Measurements from ENCODE around the gene ZNF22.

Gene ZNF22

DNA sequence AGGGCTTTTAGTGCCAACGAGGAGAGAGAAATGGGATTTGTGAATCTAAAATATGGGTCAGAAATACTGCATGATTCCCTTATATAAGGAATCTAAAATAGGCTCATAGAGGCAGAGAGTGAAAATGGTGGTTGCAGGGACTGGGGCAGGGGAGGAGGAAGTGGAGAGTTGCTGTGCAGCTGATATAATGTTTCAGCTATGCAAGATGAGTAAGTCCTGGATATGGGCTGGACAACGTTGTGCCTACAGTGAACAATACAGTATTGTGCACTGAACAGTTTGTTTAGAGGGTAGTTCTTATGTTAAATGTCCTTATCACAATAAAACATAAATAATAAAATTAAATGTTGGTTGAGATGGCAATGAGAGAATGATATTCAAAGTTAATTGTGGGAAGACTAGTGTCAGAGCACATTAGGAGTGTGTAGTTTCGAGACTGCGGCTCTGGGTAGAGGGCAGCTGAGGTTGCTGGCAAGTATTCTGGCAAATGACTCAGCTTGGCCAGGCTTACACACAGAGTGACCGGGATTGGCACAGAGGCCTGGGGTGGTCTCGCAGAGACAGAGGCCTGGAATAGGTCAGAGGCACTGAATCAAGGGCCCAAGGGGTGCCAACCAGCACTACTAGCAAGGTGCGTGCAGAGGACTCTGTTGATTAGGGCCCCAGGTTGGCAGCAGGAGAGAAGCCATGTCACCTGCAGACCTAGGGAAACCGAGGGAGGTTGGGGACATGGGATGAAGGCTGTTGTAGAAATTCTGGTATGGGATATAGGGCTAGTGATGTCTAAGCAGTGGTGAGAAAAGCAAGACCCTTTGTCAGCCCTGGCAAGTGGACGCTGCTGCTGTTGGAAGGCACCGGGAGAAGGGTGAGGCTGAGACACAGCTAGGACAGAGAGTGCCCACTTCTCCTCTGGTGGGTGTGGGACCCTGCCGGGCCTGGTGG is 19.3 kb upstream of the ZNF22 start:
- peak; percentile 64 for DNase-seq (ENCODE audit: low spot score)
- TF ChIP-seq CTCF (IDR thresholded peaks at IDR 0.05; ENCODE audit: extremely low read depth, insufficient read depth, missing control alignments): no peak
- in situ Hi-C loops (cut with MboI; ENCODE audit: low pct_unique_long_range_greater_than_20kb, low sequenced_read_pairs, unreplicated experiment): no loop called here

- no peak for DNase-seq (ENCODE audit: low spot score)
- in situ Hi-C loops (cut with MboI; ENCODE audit: low pct_unique_long_range_greater_than_20kb, low sequenced_read_pairs, unreplicated experiment): no loop called here
- no peak for TF ChIP-seq CTCF (IDR thresholded peaks at IDR 0.05; ENCODE audit: extremely low read depth, insufficient read depth, missing control alignments)
These were observed 18.6 kb upstream of the ZNF22 start for GRCh38 chr10:44982114-44982460.

DNA sequence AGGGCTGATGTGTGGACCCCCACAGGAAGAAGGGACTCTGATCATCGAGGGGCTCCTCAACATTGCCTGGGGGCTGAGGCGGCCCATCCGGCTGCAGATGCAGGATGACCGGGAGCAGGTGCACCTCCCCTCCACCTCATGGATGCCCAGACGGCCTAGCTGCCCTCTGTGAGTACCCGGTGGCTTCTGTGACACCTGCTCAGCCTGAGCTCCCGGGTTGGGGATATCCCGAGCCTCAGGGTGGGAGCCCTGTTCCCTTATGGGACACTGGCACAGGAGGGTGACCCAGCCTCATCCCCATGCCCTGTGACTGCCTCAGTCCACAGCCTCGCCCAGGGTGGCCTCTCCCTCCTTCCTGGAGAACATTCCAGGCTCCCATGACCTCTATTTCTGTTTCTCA is 18.2 kb upstream of the ZNF22 start:
- TF ChIP-seq CTCF (IDR thresholded peaks at IDR 0.05; ENCODE audit: extremely low read depth, insufficient read depth, missing control alignments): no peak
- no peak for DNase-seq (ENCODE audit: low spot score)
- in situ Hi-C loops (cut with MboI; ENCODE audit: low pct_unique_long_range_greater_than_20kb, low sequenced_read_pairs, unreplicated experiment): no loop called here

DNA sequence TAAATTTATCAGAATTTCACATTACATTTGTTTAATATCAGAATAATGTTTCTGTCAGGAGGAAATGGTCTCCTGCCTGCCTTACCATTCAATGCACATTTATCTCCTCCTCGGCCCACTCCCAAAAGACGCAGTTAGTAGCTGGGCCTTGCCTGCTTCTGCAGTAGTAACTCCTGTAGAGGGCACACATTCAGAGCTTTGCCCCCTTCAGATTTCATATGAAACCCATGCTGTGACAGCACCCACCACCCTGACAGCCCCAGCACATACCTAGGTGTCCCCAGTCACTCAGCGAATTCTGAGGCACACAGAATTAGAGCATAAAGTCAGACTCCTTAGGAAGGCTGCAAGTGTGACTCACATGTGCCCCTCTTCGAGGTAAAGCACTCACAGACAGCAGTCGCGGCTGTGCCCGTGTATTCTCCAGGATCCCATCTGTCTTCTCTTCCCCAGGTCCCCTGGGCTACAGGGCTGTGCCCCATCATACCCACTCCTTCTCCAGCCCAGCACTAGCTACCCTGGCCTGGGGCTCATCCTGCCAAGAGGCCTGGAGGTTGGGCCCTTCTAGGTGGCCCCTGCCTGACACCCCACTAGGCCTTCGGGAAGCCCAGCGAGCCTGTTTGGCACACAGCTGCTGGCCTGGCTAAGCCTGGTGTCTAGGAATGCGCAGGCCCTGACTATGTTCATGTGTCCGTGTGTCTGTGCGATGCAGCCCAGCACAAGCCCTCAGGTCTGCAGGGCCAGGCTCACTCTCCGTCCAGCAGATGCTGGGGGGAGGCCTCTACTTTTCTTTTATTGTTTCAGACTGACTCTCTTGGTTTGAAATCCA is 17.4 kb upstream of the ZNF22 start:
- no peak for TF ChIP-seq CTCF (IDR thresholded peaks at IDR 0.05; ENCODE audit: extremely low read depth, insufficient read depth, missing control alignments)
- no peak for DNase-seq (ENCODE audit: low spot score)
- in situ Hi-C loops (cut with MboI; ENCODE audit: low pct_unique_long_range_greater_than_20kb, low sequenced_read_pairs, unreplicated experiment): no loop called here

- no peak for TF ChIP-seq CTCF (IDR thresholded peaks at IDR 0.05; ENCODE audit: extremely low read depth, insufficient read depth, missing control alignments)
- in situ Hi-C loops (cut with MboI; ENCODE audit: low pct_unique_long_range_greater_than_20kb, low sequenced_read_pairs, unreplicated experiment): no loop called here
- DNase-seq (ENCODE audit: low spot score): no peak
These were observed 16.8 kb upstream of the ZNF22 start for GRCh38 chr10:44983895-44984278.

DNA sequence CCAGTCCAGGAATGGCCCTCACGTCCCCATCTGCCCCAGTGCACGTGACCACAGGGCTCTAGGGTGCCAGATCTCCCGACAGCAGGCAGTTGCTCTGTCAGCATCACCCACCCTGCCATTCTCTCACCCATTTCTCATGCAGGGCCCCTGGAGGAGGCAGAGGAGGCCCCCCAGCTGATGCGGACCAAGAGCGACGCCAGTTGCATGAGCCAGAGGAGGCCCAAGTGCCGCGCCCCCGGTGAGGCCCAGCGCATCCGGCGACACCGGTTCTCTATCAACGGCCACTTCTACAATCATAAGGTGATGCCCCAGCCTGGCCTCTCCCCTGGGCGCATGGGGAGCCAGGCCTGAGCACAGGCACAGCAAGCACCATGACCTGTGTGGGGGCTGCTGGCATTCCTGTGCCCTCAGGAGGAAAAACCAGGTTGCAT is 16.0 kb upstream of the ZNF22 start:
- DNase-seq (ENCODE audit: low spot score): no peak
- TF ChIP-seq CTCF (IDR thresholded peaks at IDR 0.05; ENCODE audit: extremely low read depth, insufficient read depth, missing control alignments): no peak
- in situ Hi-C loops (cut with MboI; ENCODE audit: low pct_unique_long_range_greater_than_20kb, low sequenced_read_pairs, unreplicated experiment): no loop called here
